GM18499 (cell line): Measurements from ENCODE around the gene UNC13B.

Source experiments
- ATAC-seq: cut with Tn5 transposase; IDR thresholded peaks from one replicate; pipeline ENCODE4 v1.9.1; 2021; ENCODE audit warnings: moderate number of reproducible peaks; ENCODE audit not compliant: insufficient read depth, unreplicated experiment

UNC13B gene

GRCh38 chr9:35313460-35313859, 151.7 kb downstream of the UNC13B start:
- ATAC-seq, result no peak

DNA sequence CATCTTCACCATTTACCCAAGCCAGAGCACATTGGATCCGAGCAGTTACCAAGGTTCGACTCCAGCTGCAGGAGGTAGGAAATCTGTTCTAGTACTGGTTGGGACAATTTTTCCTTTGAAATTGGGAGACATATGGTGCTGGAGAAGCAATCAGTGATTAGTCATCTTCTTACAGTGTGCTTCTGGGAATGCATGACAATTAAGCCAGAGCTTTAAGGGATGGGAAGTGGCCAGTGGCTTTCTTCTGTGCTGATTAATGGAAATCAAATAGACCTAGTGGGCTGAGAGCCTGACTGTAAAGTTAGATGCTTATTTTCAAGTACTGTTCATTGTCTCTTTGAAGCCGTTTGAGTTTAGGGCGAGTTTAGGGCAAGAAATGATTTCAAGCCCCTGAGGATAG, 152.1 kb downstream of the UNC13B start:
- ATAC-seq, result no peak

DNA sequence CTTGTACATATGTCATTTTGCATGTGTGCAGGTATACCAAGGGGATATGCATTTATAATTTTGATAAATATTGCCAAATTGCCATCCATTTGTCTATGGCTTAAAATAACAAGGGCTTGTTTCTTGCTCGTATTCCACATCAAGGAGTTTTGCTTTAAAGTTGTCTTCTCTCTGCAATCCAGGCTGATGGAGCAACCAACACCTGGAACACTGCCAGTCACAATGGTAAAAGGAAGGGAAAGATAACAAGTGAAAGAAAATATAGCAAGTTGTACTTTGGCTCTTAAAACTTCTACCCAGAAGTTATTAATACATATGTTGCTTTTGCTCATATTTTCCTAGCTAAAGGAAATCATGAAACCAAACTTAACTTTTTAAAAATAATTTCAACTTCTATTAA, 156.9 kb downstream of the UNC13B start:
- ATAC-seq, result no peak

DNA sequence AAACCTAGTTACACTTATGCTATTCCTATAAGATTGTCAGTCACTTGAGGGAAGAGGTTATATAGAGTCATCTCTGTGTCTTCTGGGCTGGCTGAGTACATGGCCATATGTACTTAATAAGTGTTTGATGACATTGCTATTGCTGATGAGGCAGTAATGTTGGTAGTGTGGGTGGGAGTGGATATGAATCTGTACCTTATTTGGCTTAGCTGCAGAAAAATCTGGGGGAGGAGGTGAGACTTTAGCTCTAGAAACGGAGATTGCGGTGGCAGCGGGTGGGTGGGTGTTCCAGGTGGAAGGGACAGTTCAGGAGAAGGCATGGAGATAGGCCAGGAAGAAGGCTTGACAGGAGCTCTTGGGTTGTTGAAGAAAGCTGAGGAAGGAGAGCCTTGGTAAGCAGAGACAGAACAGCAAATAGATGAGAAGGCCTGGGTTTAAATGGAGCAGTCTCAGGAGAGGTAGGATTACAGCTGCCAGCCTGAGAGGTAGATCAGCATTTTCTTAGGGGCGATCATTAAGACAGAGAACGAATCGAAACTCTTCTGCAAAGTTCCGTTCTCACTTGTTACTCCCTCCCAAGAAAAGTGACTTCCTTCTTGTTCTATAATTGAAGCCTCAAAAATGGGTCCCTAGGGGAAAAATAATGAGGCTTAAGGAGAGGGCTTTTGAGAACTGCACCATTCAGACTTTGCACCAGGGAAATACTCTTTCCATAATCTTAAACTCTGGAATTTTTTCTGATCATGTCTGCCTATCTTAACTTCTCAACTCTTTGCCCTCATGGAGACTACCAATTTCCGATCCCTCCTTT, 160.5 kb downstream of the UNC13B start:
- ATAC-seq, result no peak

GRCh38 chr9:35324966-35325365, 163.2 kb downstream of the UNC13B start:
- no peak for ATAC-seq

DNA sequence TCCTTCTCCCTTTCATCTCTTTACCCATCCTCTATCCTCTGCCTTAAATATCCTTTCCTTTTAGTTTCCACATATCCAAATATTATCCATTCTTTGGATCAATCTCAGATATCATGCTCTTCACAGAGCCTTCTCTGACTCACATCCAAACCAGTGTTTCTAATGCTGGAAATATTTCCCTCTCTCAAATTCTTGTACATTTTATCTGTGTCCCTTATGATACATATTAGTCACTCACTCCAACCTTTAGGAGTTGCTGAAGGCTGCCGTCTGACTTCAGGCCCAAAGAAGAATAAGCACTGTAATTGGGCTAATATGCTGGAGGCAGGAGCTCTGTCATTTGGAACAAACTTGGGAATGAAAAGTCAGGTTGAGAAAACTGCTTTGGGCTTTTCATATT, 171.7 kb downstream of the UNC13B start:
- ATAC-seq, result no peak

GRCh38 chr9:35335164-35335563, 173.4 kb downstream of the UNC13B start:
- ATAC-seq, result no peak

DNA sequence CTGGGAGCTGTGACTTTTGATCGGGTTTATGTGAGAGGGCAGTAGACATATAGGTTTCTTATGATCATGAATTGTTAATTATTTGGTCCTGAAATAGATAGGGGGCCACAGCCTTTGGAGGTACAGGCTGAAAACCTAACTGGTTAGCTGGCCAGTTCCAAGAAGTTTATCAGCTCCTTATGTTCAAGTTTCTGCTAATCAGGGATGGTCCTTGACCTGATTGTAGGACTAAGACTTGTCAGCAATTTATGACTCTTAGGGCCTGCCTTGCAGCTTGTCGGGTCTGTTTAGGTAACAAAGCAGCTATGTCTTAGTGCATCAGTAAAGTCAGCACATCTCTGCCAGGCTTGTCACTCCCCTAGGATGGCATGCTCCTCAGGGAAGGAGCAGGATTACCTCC, 176.3 kb downstream of the UNC13B start:
- no peak for ATAC-seq

- no peak for ATAC-seq
These were observed 176.9 kb downstream of the UNC13B start for GRCh38 chr9:35338561-35339274.

DNA sequence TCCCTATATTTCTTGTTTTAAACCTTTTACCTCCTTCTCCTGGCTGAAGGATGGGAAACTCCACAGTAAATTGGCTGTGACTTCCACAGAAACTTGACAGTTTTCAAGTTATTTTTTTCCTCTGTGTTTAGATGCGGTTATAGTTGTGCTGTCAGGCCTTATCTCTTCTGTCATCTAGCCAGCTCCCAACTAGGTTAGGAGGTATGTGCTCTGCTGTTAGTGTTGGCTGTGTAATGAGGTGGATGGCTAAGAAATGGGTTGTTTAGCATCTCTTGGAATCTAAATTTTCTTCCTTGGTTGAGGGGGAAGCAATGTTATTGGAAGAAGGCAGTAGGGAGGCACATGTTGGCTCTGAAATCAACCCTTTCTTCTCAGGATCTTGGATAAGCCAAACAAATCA, 178.2 kb downstream of the UNC13B start:
- ATAC-seq, result no peak

DNA sequence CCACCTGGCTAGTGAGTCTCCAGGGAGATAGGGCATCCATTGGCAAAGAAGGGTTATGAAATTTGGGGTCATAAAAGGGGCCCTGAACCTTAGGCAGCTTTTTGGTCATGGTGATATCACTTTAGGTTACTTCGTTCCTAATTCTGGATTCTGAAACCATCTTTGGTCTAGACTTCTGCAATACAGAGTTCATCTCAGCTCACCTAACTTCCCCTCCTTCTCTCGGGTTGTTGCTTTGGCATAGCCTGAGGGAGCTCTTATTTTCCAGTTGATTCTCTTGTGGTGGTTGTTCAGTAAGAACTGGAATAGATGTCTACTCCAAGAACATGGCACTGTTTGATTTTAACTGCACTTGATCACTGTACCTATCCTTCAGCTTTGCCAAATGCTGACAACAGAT, 179.2 kb downstream of the UNC13B start:
- no peak for ATAC-seq

DNA sequence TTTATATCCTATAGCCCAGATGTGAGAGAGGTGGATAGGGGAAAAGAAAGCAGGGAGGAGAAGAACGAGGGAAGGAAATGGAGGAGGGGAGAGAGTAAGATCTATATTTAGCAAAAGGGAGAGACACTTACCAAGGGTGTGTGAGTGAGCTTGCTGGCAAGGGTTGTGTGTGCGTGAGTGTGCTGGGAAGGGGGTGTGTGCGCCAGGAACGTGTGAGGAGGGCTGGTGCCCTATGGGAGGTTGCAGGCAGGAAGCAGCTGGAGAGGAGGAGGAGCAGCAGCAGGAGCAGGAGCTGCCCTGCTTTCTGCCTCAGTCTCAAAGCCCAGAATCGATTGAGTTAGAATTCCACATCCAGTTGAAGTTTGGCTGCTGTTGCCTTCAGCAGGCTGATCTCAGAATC, 179.8 kb downstream of the UNC13B start:
- no peak for ATAC-seq

DNA sequence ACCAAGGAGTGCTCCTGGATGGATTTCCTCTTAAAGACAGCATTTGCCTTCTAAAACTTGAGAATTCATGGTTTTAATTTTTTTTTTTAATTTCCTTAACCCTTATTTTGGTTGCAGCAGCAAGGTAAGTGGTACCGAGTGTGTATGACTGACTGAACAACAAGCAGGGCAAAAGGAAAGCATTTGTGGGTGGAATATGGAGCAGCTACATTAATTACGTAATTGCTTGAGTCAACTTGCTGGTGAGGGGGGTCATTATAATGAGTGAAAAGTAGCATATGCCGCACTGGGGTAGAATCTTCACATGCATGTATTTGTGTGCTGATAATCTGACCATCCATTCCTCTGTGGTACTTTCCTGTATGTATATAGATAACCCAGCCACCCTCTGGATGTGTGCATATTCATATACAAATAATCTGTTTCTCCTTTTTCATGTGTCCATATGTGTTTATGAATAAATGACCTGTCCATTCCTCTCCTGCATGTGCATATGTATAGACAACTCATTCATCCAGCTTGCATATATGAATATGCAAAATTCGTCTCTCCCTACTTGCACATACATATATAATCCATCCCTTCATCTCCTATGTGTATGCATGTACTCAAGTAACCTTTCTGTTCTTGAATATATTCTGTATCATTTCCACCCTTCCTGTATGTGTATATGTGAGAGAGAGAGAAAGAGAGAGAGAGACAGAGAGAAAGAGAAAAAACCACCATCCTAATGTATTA, 180.6 kb downstream of the UNC13B start:
- ATAC-seq, result no peak

DNA sequence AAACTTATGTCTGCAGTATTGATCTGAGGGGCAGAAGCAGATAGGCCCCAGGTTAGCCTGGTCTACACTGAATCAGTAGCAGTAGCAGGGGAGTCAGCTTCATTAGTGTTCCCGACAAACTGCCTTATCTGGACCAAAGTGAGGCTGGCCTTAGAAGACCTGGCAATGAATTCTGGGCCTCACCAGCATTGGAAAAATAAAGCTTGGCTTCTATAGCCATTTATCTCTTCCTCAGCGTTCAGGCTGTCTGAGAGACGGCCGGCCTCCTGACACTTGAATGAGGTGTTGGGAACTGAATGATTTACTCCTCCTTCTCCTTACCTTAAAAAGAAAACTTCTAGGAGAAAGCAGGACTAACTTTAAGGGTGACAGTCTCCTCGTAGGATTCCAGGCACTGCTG, 186.3 kb downstream of the UNC13B start:
- no peak for ATAC-seq

- no peak for ATAC-seq
These were observed 187.6 kb downstream of the UNC13B start for GRCh38 chr9:35349287-35349990.

- ATAC-seq, result no peak
These were observed 188.4 kb downstream of the UNC13B start for GRCh38 chr9:35350212-35350611.

GRCh38 chr9:35350827-35351549, 189.2 kb downstream of the UNC13B start:
- no peak for ATAC-seq

- ATAC-seq, result no peak
These were observed 192.0 kb downstream of the UNC13B start for GRCh38 chr9:35353731-35354365.

- ATAC-seq, result no peak
These were observed 194.1 kb downstream of the UNC13B start for GRCh38 chr9:35355939-35356338.
